GM18951 (cell line): ENCODE results near the gene ULBP1.
"Not testable (repeated sequence)": the region's sequence is repeated elsewhere in the genome, so short reads cannot be mapped to it uniquely, and the experiment has no call there.

Source experiments
- POLR2A ChIP-seq: IDR thresholded peaks from 4 replicates; pipeline ENCODE4 v1.6.1; 2011; ENCODE audit warnings: mild to moderate bottlenecking; ENCODE audit not compliant: insufficient read length, insufficient read depth; ENCODE audit errors: extremely low read depth
- in situ Hi-C: fragments of 300-500 bp; cut with MboI; formaldehyde crosslinking; loops from one replicate; pipeline ENCODE4 v1.12.0; 2022; ENCODE audit warnings: low sequenced_read_pairs, mixed read lengths, inconsistent platforms; ENCODE audit not compliant: unreplicated experiment

Gene ULBP1

GRCh38 chr6:149925253-149925973 is 38.3 kb upstream of the ULBP1 start:
- TF ChIP-seq POLR2A = no peak
- in situ Hi-C loops = no loop called here

- in situ Hi-C loops = no loop called here
- TF ChIP-seq POLR2A = no peak
These were observed 37.6 kb upstream of the ULBP1 start for GRCh38 chr6:149925974-149926777.

- in situ Hi-C loops = not testable (repeated sequence)
These were observed 36.7 kb upstream of the ULBP1 start for GRCh38 chr6:149927025-149927424.

GRCh38 chr6:149929422-149929821 is 34.3 kb upstream of the ULBP1 start:
- no peak for TF ChIP-seq POLR2A
- in situ Hi-C loops = no loop called here

- in situ Hi-C loops = no loop called here
- no peak for TF ChIP-seq POLR2A
These were observed 32.2 kb upstream of the ULBP1 start for GRCh38 chr6:149931501-149931900.

GRCh38 chr6:149933036-149933435 is 30.7 kb upstream of the ULBP1 start:
- no peak for TF ChIP-seq POLR2A
- in situ Hi-C loops = no loop called here

GRCh38 chr6:149933461-149933860 is 30.3 kb upstream of the ULBP1 start:
- in situ Hi-C loops = no loop called here
- TF ChIP-seq POLR2A = no peak

- TF ChIP-seq POLR2A = no peak
- in situ Hi-C loops = loop anchor here (5.0 kb wide), 1 partner anchor 83 kb away; no protein-coding TSS in a partner anchor
These were observed 29.2 kb upstream of the ULBP1 start for GRCh38 chr6:149934249-149935156.

- no peak for TF ChIP-seq POLR2A
- in situ Hi-C loops = loop anchor here (5.0 kb wide), 1 partner anchor 82 kb away; no protein-coding TSS in a partner anchor
These were observed 28.5 kb upstream of the ULBP1 start for GRCh38 chr6:149935246-149935645.

- TF ChIP-seq POLR2A = no peak
- in situ Hi-C loops = loop anchor here (5.0 kb wide), 1 partner anchor 82 kb away; no protein-coding TSS in a partner anchor
These were observed 28.1 kb upstream of the ULBP1 start for GRCh38 chr6:149935668-149936067.

GRCh38 chr6:149936743-149937142 is 27.0 kb upstream of the ULBP1 start:
- TF ChIP-seq POLR2A = no peak
- in situ Hi-C loops = loop anchor here (5.0 kb wide), 1 partner anchor 81 kb away; no protein-coding TSS in a partner anchor

- in situ Hi-C loops = loop anchor here (5.0 kb wide), 1 partner anchor 79 kb away; no protein-coding TSS in a partner anchor
These were observed 25.7 kb upstream of the ULBP1 start for GRCh38 chr6:149938013-149938570.
